ENCODE measurements around the gene AMACR.

Gene AMACR

DNA sequence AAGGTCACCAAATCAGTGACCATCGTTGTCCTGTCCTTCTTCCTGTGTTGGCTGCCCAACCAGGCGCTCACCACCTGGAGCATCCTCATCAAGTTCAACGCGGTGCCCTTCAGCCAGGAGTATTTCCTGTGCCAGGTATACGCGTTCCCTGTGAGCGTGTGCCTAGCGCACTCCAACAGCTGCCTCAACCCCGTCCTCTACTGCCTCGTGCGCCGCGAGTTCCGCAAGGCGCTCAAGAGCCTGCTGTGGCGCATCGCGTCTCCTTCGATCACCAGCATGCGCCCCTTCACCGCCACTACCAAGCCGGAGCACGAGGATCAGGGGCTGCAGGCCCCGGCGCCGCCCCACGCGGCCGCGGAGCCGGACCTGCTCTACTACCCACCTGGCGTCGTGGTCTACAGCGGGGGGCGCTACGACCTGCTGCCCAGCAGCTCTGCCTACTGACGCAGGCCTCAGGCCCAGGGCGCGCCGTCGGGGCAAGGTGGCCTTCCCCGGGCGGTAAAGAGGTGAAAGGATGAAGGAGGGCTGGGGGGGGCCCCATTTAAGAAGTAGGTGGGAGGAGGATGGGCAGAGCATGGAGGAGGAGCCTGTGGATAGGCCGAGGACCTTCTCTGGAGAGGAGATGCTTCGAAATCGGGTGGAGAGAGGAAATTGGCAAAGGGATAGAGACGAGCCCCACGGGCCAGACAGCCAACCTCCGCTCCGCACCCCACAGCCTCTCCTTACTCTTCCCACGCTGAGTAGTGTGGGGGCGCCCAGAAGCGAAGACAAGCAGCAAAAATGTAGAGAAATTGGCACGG is 69.9 kb downstream of the AMACR start:
- no peak overlapping the region for H3K4me3 ChIP-seq
- H3K27ac ChIP-seq: no peak overlapping the region
- TF ChIP-seq, protein P1, sequence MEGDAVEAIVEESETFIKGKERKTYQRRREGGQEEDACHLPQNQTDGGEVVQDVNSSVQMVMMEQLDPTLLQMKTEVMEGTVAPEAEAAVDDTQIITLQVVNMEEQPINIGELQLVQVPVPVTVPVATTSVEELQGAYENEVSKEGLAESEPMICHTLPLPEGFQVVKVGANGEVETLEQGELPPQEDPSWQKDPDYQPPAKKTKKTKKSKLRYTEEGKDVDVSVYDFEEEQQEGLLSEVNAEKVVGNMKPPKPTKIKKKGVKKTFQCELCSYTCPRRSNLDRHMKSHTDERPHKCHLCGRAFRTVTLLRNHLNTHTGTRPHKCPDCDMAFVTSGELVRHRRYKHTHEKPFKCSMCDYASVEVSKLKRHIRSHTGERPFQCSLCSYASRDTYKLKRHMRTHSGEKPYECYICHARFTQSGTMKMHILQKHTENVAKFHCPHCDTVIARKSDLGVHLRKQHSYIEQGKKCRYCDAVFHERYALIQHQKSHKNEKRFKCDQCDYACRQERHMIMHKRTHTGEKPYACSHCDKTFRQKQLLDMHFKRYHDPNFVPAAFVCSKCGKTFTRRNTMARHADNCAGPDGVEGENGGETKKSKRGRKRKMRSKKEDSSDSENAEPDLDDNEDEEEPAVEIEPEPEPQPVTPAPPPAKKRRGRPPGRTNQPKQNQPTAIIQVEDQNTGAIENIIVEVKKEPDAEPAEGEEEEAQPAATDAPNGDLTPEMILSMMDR (IDR thresholded peaks at IDR 0.05): no peak
- DNase-seq (ENCODE audit: low spot score): no peak

DNA sequence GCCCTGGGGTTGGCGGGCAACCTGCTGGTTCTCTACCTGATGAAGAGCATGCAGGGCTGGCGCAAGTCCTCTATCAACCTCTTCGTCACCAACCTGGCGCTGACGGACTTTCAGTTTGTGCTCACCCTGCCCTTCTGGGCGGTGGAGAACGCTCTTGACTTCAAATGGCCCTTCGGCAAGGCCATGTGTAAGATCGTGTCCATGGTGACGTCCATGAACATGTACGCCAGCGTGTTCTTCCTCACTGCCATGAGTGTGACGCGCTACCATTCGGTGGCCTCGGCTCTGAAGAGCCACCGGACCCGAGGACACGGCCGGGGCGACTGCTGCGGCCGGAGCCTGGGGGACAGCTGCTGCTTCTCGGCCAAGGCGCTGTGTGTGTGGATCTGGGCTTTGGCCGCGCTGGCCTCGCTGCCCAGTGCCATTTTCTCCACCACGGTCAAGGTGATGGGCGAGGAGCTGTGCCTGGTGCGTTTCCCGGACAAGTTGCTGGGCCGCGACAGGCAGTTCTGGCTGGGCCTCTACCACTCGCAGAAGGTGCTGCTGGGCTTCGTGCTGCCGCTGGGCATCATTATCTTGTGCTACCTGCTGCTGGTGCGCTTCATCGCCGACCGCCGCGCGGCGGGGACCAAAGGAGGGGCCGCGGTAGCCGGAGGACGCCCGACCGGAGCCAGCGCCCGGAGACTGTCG is 70.7 kb downstream of the AMACR start:
- no peak for DNase-seq (ENCODE audit: low spot score)
- Histone ChIP-seq H3K4me3 (peak overlapping the region; percentile 66), H3K27ac (no peak overlapping the region)
- TF ChIP-seq, protein P1 (IDR thresholded peaks at IDR 0.05): no peak

DNA sequence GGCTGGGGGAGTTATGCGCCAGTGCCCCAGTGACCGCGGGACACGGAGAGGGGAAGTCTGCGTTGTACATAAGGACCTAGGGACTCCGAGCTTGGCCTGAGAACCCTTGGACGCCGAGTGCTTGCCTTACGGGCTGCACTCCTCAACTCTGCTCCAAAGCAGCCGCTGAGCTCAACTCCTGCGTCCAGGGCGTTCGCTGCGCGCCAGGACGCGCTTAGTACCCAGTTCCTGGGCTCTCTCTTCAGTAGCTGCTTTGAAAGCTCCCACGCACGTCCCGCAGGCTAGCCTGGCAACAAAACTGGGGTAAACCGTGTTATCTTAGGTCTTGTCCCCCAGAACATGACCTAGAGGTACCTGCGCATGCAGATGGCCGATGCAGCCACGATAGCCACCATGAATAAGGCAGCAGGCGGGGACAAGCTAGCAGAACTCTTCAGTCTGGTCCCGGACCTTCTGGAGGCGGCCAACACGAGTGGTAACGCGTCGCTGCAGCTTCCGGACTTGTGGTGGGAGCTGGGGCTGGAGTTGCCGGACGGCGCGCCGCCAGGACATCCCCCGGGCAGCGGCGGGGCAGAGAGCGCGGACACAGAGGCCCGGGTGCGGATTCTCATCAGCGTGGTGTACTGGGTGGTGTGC is 71.4 kb downstream of the AMACR start, which contains the start of gene RXFP3:
Gene RXFP3, plus strand, starts transcription at position 6 of the 636 bp plus-strand sequence. Its CDS starts 355 bp downstream, at position 361.
- TF ChIP-seq, protein P1 (IDR thresholded peaks at IDR 0.05): no peak
- no peak for DNase-seq (ENCODE audit: low spot score)
- H3K4me3 ChIP-seq: peak within 1 kb of the TSS; percentile 66
- H3K27ac ChIP-seq: no peak within 1 kb of the TSS

All from coronary artery (tissue), 2 donors.